Measurements from ENCODE around the gene OXCT2.
"Not testable (repeated sequence)": the region's sequence is repeated elsewhere in the genome, so short reads cannot be mapped to it uniquely, and the experiment has no call there.

Gene OXCT2

GRCh38 chr1:39787468-39787867 lies 16.3 kb upstream of the OXCT2 start:
- DNase-seq (ENCODE audit: low spot score) = no peak

GRCh38 chr1:39787108-39787375 lies 15.9 kb upstream of the OXCT2 start:
- DNase-seq (ENCODE audit: low spot score) = not testable (repeated sequence)

- not testable (repeated sequence) for DNase-seq (ENCODE audit: low spot score)
Observed at GRCh38 chr1:39786303-39787107, 15.4 kb upstream of the OXCT2 start.

GRCh38 chr1:39782685-39783084 lies 11.5 kb upstream of the OXCT2 start:
- not testable (repeated sequence) for DNase-seq (ENCODE audit: low spot score)

GRCh38 chr1:39782103-39782502 lies 11.0 kb upstream of the OXCT2 start:
- no peak for DNase-seq (ENCODE audit: low spot score)

DNA sequence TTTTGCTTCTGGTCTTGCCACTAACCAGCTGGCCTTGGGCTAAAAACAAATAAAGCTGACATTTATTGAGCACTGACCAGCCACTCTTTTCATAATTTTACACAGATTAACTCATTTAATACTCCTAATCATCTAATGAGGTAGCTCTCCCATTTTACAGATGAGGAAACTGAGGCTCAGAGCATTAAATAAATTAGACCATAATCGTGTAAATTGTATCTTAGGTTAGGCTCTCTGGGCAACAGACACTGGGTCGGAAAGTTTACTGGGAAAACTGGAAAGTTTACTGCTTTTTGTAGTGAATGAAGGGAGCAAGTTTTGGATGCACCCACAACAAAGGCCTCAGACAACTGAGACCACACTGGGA lies 10.2 kb upstream of the OXCT2 start:
- no peak for DNase-seq (ENCODE audit: low spot score)

DNA sequence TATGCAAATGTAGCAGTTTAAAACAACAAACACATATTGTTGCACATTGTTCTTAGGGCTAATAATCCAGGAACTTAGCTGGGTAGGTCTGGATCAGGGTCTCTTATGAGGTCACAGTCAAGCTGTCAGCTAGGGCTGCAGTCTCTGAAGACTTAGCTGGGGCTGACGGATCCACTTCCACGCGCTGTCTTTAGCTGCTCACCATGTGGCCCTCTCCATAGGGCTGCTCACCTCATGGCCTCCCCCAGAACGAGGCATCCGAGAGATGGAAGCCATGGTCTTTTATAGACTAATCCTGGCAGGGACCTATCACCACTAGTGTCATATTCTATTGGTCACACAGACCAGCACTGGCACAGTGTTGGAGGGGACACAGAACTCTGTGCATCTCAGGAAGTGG lies 8.7 kb upstream of the OXCT2 start:
- DNase-seq (ENCODE audit: low spot score) = no peak

- DNase-seq (ENCODE audit: low spot score) = no peak
Observed at GRCh38 chr1:39779137-39779536, 8.0 kb upstream of the OXCT2 start.

DNA sequence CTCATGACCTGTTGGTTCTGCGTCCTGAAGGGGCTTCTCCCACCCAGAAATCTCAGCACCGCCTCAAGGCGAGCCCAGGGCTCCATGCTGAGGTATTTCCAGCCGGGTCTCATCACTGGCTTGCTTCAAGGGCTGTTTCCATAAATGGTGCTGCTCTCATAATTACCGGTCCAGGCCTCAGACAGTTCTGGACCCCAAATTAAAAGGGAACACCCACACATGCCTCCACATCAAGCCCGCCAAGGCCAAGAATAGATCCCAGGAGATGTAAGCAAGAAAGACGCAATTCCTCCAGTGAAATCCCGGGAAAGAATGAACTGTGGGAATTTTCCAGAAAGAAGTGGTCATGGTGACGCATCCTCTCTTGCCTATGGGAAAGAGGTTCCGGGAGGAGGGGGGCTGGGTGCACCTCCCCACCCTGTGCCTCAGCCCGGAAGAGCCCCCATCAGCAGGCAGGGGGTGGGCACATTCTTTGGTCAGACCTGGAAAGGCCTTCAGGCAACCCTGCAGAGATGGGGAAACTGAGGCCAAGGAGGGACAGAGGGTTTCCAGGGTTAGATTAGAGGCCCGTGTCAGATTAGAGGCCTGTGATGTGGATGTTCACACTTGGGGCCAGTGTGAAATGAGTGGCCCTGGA lies 7.4 kb upstream of the OXCT2 start:
- not testable (repeated sequence) for DNase-seq (ENCODE audit: low spot score)

GRCh38 chr1:39777896-39778295 lies 6.7 kb upstream of the OXCT2 start:
- DNase-seq (ENCODE audit: low spot score) = not testable (repeated sequence)

DNA sequence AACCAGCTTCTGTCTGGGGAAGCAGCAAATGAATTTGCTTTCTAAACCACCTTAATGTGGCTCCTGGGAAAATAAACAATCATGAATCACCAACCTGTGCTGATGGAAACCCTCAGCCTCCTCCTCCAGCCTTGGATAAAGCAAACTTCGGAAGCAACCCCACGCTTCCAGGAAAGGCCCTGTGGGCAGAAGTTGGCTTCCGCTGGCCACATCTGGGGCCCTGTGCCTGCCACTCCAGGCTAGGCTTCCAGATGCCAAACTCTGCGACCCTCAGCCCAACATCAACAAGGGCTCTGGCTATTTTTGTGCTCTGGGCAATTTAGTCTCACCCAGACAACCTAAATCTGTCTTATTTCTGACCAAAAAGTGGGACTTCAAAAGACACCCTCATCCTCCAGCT lies 6.2 kb upstream of the OXCT2 start:
- no peak for DNase-seq (ENCODE audit: low spot score)

DNA sequence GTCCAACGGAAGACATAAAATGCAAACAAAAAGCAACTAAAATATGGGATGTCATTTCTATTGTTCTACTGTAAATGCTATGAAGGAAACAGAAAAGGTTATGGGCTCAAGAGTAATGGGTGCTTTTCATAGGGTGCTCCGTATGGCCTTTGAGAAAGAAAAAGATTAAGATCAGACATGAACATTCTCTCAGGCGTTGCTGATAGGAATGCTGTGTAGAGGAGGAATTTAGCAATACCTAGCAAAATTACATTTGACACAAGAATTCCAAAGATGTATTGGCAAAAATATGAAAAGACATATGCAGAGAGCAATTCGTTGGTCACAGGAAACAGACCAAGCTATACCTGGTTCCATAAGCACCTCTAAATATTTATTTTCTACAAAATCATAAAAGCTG lies 5.7 kb upstream of the OXCT2 start:
- no peak for DNase-seq (ENCODE audit: low spot score)

DNA sequence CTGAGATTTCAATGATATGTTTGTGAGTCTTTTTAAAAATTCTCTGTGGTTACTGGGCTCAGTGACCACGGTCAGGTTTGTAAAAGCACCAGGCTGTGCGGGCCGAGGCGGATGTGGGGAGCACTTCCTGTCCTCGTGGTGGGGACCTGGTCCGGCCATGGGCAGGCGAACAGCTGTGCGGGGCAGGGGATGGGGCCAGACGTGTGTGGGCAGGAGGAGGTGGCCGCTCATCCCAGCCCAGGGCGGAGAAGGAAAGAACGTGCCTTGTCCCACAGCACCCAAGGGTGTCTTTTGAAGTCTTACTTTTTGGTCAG lies 5.2 kb upstream of the OXCT2 start:
- DNase-seq (ENCODE audit: low spot score) = no peak

GRCh38 chr1:39775676-39776399 lies 4.7 kb upstream of the OXCT2 start:
- DNase-seq (ENCODE audit: low spot score) = not testable (repeated sequence)

DNA sequence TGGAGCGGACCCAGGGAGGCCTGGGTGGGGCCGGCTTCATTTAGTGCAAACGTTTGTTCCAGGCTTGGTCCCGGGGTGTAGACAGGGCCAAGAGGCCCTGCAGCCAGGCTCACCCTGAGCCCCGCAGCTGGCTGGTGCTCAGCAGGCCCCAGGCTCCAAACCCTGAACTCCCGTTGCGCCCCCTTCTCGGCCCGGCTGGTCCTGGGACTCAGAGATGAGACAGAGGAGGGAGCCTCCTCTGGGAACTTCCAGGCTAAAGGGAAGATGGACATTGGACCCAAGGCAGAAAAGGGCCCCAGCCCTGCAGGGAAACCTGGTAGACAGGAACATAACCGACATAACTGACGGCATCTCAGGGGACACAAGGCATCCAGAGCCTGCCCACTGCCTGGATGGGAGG lies 4.0 kb upstream of the OXCT2 start:
- DNase-seq (ENCODE audit: low spot score) = not testable (repeated sequence)

DNA sequence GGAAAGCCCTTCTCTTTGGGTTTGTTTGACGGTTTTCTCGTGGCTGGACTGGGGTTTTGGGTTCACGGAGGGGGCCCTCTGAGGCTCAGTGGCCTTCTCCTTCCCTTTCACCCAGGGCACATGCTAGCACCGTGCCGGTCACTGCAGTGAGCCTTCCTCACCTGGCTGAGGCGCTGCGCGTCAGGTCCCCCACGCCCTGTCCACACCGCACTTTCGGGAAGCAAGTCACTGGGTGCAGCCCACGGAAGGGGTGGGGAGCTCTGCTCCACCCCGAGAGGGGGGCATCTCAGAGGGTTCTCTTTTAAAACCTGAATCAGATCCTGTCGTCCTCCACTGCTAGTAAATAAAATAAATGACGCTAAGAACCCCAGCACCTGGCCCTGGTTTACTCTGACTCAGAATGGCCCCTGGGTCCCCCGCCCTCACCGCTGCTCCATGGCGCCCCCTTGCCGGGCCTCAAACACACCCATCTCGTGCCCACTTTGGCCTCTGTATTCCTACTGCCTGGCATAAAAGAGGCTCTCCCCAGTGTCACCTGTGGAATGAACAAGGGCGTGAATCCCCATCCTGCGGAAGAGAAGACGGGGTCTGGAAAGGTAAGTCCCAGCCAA lies 2.3 kb upstream of the OXCT2 start:
- DNase-seq (ENCODE audit: low spot score) = not testable (repeated sequence)

- DNase-seq (ENCODE audit: low spot score) = not testable (repeated sequence)
Observed at GRCh38 chr1:39770100-39771021, 787 bp downstream of the OXCT2 start.

DNA sequence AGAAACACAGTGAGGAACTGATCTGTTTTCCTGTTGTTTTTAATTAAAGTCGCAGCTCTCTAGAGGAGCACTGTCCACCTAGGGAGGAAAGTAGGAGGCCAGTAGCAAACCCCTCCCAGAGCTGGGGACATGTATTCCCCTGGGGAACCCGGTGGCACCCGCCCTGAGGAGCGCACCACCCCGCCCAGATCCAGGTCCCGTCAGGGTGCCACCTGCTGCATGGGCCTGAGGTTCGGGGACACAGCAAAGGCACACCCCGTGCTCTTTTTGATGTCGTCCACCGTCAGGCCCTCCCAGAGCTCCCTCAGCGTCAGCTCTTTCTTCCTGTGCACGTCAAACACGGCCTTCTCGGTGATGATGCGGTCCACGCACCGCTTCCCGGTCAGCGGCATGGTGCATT lies 1.6 kb downstream of the OXCT2 start:
- not testable (repeated sequence) for DNase-seq (ENCODE audit: low spot score)

DNA sequence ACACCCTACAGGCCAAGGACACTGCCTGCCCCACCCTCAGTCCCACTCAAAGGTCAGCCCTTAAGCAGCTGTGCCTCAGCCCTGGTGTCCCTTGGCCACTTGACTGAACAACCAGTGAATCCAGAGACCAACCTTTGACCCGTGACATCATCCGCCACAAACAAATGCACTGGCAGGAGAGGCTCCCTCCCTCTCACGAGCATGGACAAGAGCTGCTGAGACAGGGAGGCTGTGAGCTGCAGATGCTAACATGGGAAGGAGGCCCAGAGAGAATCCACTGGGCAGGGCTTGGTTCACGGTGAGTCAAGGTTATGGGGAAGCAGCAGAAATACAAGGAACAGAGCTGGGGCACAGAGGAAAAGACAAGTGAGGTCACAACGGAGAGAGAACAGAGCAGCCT lies 4.7 kb downstream of the OXCT2 start:
- not testable (repeated sequence) for DNase-seq (ENCODE audit: low spot score)

DNA sequence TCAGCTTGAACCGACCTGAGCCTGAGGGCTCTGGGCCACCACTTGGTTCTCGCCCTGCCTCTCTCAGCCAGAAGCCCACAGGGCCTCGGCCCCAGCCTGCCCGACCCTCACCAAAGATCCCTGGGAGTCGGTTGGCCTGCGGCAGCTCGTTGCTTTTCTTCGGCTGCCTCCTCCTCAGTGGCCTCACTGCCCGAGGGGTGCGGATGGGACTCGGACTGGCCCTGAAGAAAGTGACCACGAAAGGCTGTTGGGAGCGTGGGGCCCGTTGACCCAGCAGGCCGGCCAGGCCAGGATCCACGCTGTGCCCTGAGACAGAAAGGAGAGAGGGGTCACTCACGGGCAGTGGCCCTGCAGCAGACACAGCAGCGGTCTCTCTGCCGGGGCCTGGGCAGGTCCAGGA lies 6.6 kb downstream of the OXCT2 start:
- DNase-seq (ENCODE audit: low spot score) = not testable (repeated sequence)

GRCh38 chr1:39763619-39764374 lies 7.4 kb downstream of the OXCT2 start:
- DNase-seq (ENCODE audit: low spot score) = not testable (repeated sequence)
